DND-41 (cell line): ENCODE results near the gene TAF4.

ENCODE experiments used
- CTCF ChIP-seq: IDR thresholded peaks from 2 replicates; pipeline ENCODE4 v1.5.1; 2012; ENCODE audit warnings: borderline replicate concordance, low read length, moderate library complexity, mild to moderate bottlenecking; ENCODE audit not compliant: poor library complexity, severe bottlenecking; ENCODE audit errors: extremely low read depth
- EZH2 ChIP-seq: IDR thresholded peaks from 3 replicates; pipeline ENCODE4 v1.6.1; 2012; ENCODE audit warnings: borderline replicate concordance, low read depth, mild to moderate bottlenecking, moderate library complexity, low read length, inconsistent platforms; ENCODE audit not compliant: severe bottlenecking

- TF ChIP-seq EZH2 (no peak), CTCF (no peak)
These were observed 19.5 kb upstream of the TAF4 start for GRCh38 chr20:62085206-62085605.
